Measurements from ENCODE around the gene ANKRD65. TPM values are rescaled to one million over a fixed set of nuclear protein-coding genes. Genes with fewer than 3 reads are reported as not detected.
"Not testable (repeated sequence)": the region's sequence is repeated elsewhere in the genome, so short reads cannot be mapped to it uniquely, and the experiment has no call there.

The ANKRD65 gene
- total RNA-seq, 1 donor from 2014 or later = 38.4 TPM

DNA sequence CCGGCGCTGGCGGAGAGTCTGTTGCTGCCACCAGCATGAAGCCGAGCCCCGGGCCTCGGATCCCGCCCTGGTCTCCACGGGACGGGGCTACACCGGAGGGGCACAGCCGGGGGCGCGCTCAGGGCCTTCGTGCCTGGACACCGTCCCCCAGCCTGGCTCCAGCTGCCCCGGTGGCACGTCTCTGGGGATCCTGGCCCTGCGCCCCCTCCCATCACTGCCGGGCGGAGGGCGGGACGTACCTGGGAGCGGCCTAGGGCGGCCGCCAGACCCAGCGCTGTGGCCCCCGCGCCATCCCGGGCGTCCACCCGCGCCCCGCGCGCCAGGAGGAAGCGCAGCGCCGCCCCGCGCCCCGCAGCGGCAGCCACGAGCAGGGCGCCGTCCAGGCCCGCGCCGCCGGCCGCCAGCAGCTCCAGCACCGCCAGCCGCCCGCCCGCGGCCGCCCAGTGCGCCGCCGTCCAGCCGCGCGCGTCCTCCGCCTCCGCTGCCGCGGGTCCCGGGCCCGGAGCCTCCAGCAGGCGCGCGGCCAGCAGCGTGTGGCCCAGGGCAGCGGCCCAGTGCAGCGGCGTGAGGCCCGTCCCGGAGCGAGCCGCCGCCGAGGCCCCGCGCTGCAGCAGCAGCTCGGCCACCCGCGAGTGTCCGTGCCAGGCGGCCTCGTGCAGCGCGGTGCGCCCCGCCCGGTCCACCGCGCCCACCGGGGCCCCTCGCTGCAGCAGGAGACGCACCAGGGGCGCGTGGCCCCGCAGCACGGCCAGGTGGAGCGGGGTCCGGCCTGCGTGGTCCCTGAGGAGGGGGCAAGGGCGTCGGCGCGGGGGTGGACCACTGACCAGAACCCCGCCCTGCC lies 1.0 kb downstream of the ANKRD65 start:
- TF ChIP-seq, protein P1, sequence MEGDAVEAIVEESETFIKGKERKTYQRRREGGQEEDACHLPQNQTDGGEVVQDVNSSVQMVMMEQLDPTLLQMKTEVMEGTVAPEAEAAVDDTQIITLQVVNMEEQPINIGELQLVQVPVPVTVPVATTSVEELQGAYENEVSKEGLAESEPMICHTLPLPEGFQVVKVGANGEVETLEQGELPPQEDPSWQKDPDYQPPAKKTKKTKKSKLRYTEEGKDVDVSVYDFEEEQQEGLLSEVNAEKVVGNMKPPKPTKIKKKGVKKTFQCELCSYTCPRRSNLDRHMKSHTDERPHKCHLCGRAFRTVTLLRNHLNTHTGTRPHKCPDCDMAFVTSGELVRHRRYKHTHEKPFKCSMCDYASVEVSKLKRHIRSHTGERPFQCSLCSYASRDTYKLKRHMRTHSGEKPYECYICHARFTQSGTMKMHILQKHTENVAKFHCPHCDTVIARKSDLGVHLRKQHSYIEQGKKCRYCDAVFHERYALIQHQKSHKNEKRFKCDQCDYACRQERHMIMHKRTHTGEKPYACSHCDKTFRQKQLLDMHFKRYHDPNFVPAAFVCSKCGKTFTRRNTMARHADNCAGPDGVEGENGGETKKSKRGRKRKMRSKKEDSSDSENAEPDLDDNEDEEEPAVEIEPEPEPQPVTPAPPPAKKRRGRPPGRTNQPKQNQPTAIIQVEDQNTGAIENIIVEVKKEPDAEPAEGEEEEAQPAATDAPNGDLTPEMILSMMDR (IDR thresholded peaks at IDR 0.05; ENCODE audit: partially characterized antibody, unreplicated experiment) = no peak
- Mint-ChIP-seq H3K4me1 (ENCODE audit: low read depth, unreplicated experiment) (peaks cover 20% of the 10 kb centered on the region), H3K36me3 (ENCODE audit: unreplicated experiment) (no peaks in the 10 kb centered on the region), H3K4me3 (ENCODE audit: unreplicated experiment) (peak overlapping the region; percentile 81), H3K9me3 (ENCODE audit: unreplicated experiment) (peaks cover 7% of the 10 kb centered on the region), H3K27me3 (ENCODE audit: unreplicated experiment) (peaks cover 2% of the 10 kb centered on the region), H3K27ac (ENCODE audit: unreplicated experiment) (peak overlapping the region; percentile 66)
- no peak for DNase-seq

DNA sequence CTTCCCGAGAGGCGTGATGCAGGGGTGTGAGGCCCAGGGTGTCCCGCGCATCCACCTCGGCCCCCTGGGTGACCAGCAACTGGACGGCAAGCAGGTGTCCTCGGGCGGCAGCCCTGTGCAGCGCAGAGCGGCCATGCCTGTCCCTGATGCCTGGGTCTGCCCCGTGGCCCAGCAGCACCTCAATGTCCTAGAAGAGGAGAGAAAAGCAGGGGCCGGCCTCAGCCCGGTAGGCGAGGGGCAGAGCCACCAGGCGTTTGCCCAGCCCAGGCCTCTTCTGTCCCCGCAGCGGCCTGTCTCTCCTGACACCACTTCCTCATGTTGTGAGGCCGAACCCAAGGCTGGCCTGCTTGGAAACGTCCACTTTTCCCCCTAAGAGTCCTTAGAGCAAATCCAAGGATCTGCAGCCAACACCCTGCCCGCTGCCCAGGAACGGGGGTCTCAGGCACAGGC lies 1.7 kb downstream of the ANKRD65 start:
- H3K9me3 Mint-ChIP-seq (ENCODE audit: unreplicated experiment) = peaks cover 3% of the 10 kb centered on the region
- H3K27me3 Mint-ChIP-seq (ENCODE audit: unreplicated experiment) = no peaks in the 10 kb centered on the region

DNA sequence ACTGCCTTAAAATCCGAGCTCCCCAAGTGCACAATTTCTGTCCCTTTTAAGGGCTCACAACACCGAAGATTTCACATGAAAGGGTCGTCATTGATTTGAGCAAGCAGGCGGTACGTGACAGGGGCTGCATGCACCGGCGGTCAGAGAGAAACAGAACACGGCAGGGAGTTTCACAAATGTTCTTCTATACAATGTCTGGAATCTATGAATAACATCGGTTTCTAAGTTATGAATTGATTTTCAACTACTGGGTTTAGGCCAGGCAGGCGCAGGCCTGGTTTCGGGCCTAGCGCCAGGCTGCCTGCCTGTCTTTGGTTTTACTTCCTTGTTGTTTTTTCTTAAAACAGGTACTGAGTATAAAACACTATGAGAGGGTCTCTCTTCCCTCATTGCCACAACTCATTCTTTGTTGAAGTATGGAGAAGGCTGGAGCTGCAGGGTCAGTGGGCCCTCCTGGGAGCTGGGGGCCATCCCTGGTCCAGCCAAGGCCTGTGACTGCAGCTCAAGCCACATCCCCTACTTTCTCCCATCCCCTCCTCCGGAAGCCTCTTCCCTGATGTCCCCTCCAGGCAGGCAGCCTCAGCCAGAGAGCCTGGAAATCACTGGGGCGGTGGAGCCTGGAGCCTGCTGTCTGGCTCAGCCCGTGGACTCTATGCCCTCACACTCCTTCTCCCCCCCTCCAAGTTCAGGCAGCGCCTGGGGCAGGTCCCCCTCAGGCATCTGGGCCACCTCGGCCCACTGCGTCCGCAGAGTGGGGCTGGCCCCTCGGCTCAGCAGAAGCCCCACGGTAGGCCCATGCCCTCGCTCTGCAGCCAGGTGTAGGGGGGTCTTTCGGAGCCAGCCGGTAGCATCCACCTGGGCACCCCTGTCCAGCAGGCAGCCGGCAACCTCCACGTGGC lies 2.4 kb downstream of the ANKRD65 start:
- Mint-ChIP-seq H3K4me3 (ENCODE audit: unreplicated experiment) (peak overlapping the region; percentile 63), H3K4me1 (ENCODE audit: low read depth, unreplicated experiment) (peaks cover 20% of the 10 kb centered on the region)
- TF ChIP-seq, protein P1 (IDR thresholded peaks at IDR 0.05; ENCODE audit: partially characterized antibody, unreplicated experiment) = no peak

More for the DNA sequence above, 1.7 kb downstream of the ANKRD65 start:
- H3K27ac Mint-ChIP-seq (ENCODE audit: unreplicated experiment) = peak overlapping the region; percentile 66
- TF ChIP-seq, protein P1 (IDR thresholded peaks at IDR 0.05; ENCODE audit: partially characterized antibody, unreplicated experiment) = no peak
- no peak for DNase-seq
- peak overlapping the region; percentile 81 for H3K4me3 Mint-ChIP-seq (ENCODE audit: unreplicated experiment)
- H3K4me1 Mint-ChIP-seq (ENCODE audit: low read depth, unreplicated experiment) = peaks cover 20% of the 10 kb centered on the region
- H3K36me3 Mint-ChIP-seq (ENCODE audit: unreplicated experiment) = no peaks in the 10 kb centered on the region

DNA sequence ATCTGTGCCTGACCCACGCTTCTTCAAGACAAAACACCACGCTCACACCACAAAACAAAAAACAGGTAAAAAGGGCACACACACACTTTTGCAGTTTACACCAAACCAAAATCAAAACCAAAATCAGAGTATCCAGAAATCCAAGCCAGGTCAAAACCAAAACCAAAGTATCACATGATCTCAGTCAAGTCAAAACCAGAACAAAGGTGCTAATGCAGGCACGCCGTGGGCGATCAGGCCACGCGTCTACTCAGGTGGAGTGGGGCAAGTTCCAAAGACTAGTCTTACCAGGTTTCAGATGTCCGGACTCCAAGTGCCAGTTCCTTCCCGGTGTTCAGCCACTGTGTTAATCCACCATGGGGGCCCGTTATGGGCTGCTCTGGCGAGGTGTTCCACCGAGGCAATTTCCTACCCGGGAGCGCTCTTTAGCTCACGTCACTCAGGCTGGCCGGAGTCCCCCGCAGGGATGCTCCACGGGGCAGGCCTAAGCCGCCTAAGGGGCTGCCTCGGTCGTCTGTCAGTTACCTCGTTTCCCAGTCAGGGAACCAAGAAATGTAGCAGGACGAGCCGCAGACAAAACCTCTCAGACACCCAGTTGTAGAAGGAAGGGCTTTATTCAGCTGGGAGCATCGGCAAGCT lies 3.1 kb downstream of the ANKRD65 start:
- H3K4me3 Mint-ChIP-seq (ENCODE audit: unreplicated experiment) = peak overlapping the region; percentile 63
- not testable (repeated sequence) for H3K9me3 Mint-ChIP-seq (ENCODE audit: unreplicated experiment); H3K27me3 Mint-ChIP-seq (ENCODE audit: unreplicated experiment); H3K36me3 Mint-ChIP-seq (ENCODE audit: unreplicated experiment); DNase-seq
- peaks cover 20% of the 10 kb centered on the region for H3K4me1 Mint-ChIP-seq (ENCODE audit: low read depth, unreplicated experiment)
- H3K27ac Mint-ChIP-seq (ENCODE audit: unreplicated experiment) = peak overlapping the region; percentile 52

More for the DNA sequence above, 2.4 kb downstream of the ANKRD65 start:
- H3K27me3 Mint-ChIP-seq (ENCODE audit: unreplicated experiment) = no peaks in the 10 kb centered on the region
- H3K9me3 Mint-ChIP-seq (ENCODE audit: unreplicated experiment) = peaks cover 3% of the 10 kb centered on the region
- no peak for DNase-seq
- no peaks in the 10 kb centered on the region for H3K36me3 Mint-ChIP-seq (ENCODE audit: unreplicated experiment)
- peak overlapping the region; percentile 52 for H3K27ac Mint-ChIP-seq (ENCODE audit: unreplicated experiment)

DNA sequence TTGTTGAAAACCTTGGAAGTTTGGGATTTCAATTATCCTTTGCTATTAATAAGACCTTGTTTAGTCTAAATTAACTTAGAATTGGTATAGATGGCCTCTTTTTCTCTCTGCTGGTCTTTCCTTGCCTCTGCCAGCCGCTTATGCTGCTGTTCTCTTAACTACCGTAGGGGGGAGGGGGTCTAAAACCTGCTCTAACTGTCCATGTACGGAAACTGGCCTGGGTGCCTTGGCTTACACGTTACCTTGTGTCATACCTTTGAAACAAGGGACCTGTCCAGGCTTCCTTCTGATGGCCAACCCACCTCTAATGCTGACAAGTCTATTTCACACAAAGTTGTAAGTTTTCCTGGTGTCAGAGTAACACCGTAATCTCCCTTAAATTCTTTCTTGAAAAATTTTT lies 3.7 kb downstream of the ANKRD65 start:
- H3K27ac Mint-ChIP-seq (ENCODE audit: unreplicated experiment); H3K9me3 Mint-ChIP-seq (ENCODE audit: unreplicated experiment); DNase-seq; H3K36me3 Mint-ChIP-seq (ENCODE audit: unreplicated experiment); H3K27me3 Mint-ChIP-seq (ENCODE audit: unreplicated experiment): not testable (repeated sequence)
- Mint-ChIP-seq H3K4me3 (ENCODE audit: unreplicated experiment) (peak overlapping the region; percentile 63), H3K4me1 (ENCODE audit: low read depth, unreplicated experiment) (peaks cover 20% of the 10 kb centered on the region)
